PFSK-1 (cell line): ENCODE data around the gene CNTNAP2.

Experiments
- FOXP2 ChIP-seq: optimal IDR thresholded peaks from 2 replicates; pipeline ENCODE3; 2011; ENCODE audit warnings: borderline replicate concordance, control low read depth, inconsistent platforms; ENCODE audit not compliant: insufficient read depth; ENCODE audit errors: extremely low read length, extremely low read depth
- POLR2AphosphoS5 ChIP-seq: IDR thresholded peaks from 2 replicates; pipeline ENCODE4 v1.6.1; 2012; ENCODE audit warnings: low read depth, mild to moderate bottlenecking, control low read depth, low read length, moderate library complexity
- SIN3A ChIP-seq: IDR thresholded peaks from 2 replicates; pipeline ENCODE4 v1.6.1; 2012; ENCODE audit warnings: mild to moderate bottlenecking, low read length, moderate library complexity, borderline replicate concordance; ENCODE audit not compliant: insufficient read depth
- TAF1 ChIP-seq: IDR thresholded peaks from 2 replicates; pipeline ENCODE4 v1.6.1; 2012; ENCODE audit warnings: low read length, control low read depth, borderline replicate concordance; ENCODE audit not compliant: insufficient read depth
- TF ChIP-seq, protein P1 (sequence below), 2 experiments: IDR thresholded peaks; 2 replicates each; pipeline versions ENCODE4 v1.6.1 to v1.8.0; 2011 to 2012; ENCODE audit warnings: low read depth in 2 of 2, low read length in 2 of 2, control low read depth in 1 of 2, inconsistent platforms in 1 of 2, mild to moderate bottlenecking in 1 of 2, moderate library complexity in 1 of 2; ENCODE audit not compliant: insufficient read depth in 1 of 2

CNTNAP2 gene

GRCh38 chr7:147171013-147171391 is 1054.4 kb downstream of the CNTNAP2 start:
- TF ChIP-seq, protein P1, sequence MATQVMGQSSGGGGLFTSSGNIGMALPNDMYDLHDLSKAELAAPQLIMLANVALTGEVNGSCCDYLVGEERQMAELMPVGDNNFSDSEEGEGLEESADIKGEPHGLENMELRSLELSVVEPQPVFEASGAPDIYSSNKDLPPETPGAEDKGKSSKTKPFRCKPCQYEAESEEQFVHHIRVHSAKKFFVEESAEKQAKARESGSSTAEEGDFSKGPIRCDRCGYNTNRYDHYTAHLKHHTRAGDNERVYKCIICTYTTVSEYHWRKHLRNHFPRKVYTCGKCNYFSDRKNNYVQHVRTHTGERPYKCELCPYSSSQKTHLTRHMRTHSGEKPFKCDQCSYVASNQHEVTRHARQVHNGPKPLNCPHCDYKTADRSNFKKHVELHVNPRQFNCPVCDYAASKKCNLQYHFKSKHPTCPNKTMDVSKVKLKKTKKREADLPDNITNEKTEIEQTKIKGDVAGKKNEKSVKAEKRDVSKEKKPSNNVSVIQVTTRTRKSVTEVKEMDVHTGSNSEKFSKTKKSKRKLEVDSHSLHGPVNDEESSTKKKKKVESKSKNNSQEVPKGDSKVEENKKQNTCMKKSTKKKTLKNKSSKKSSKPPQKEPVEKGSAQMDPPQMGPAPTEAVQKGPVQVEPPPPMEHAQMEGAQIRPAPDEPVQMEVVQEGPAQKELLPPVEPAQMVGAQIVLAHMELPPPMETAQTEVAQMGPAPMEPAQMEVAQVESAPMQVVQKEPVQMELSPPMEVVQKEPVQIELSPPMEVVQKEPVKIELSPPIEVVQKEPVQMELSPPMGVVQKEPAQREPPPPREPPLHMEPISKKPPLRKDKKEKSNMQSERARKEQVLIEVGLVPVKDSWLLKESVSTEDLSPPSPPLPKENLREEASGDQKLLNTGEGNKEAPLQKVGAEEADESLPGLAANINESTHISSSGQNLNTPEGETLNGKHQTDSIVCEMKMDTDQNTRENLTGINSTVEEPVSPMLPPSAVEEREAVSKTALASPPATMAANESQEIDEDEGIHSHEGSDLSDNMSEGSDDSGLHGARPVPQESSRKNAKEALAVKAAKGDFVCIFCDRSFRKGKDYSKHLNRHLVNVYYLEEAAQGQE (IDR thresholded peaks at IDR 0.05; ENCODE audit: insufficient read depth in 1 of 2, low read depth in 2 of 2, low read length in 2 of 2): no peak

DNA sequence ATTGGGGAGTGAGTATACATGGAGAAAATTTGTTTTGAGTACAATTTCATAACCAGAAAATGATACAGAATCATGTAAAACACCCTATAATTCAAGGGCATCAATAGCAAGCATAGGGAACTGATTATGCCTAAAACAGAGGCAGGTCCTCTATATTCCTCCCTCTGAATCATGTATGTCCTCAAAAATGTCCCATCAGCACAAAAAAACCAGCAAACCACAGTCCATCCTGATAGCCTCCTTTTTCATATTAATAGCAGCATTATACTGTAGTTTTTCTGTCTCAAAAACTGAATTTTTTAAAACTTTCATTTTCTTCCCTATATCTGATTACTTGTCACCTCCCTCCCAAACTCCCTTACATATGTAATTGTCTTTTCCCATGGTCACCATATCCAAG is 1057.3 kb downstream of the CNTNAP2 start:
- TF ChIP-seq SIN3A (no peak), TAF1 (no peak), FOXP2 (no peak), POLR2AphosphoS5 (no peak)
- TF ChIP-seq, protein P1 (IDR thresholded peaks at IDR 0.05; ENCODE audit: insufficient read depth in 1 of 2, low read depth in 2 of 2, low read length in 2 of 2): no peak

GRCh38 chr7:147182874-147183273 is 1066.3 kb downstream of the CNTNAP2 start:
- no peak for TF ChIP-seq TAF1

GRCh38 chr7:147183276-147183675 is 1066.7 kb downstream of the CNTNAP2 start:
- TF ChIP-seq, protein P1 (IDR thresholded peaks at IDR 0.05; ENCODE audit: insufficient read depth in 1 of 2, low read depth in 2 of 2, low read length in 2 of 2): no peak
- TF ChIP-seq SIN3A: no peak
- no peak for TF ChIP-seq POLR2AphosphoS5
- no peak for TF ChIP-seq TAF1
- no peak for TF ChIP-seq FOXP2

DNA sequence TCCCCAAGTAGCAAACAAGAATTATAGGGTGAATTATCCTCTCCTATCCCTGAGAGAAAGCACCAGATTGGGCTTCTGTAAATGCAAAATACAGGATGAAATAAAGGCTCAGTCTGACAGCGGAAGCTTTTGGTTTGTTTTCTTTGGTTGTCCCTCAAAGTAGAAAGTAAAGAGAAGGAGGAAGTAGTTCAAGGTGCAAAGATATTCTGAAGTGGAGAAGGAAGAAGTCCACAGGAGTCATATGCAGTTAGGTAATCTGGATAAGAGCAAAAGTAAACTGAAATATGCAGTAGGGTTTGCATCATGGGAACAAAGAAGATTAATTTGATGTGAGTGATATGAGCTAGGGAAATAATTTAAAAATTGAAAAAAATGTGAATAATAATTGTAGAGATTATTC is 1071.9 kb downstream of the CNTNAP2 start:
- no peak for TF ChIP-seq TAF1
- no peak for TF ChIP-seq POLR2AphosphoS5
- TF ChIP-seq, protein P1 (IDR thresholded peaks at IDR 0.05; ENCODE audit: insufficient read depth in 1 of 2, low read depth in 2 of 2, low read length in 2 of 2): no peak
- TF ChIP-seq SIN3A: no peak
- no peak for TF ChIP-seq FOXP2

- TF ChIP-seq POLR2AphosphoS5 (no peak), FOXP2 (no peak), SIN3A (no peak), TAF1 (no peak)
- TF ChIP-seq, protein P1 (IDR thresholded peaks at IDR 0.05; ENCODE audit: insufficient read depth in 1 of 2, low read depth in 2 of 2, low read length in 2 of 2): no peak
Measured at GRCh38 chr7:147193476-147193875, 1076.9 kb downstream of the CNTNAP2 start.
